ENCODE results near the gene LUC7L. TPM values are rescaled to one million over a fixed set of nuclear protein-coding genes. Genes with fewer than 3 reads are reported as not detected.
"Not testable (repeated sequence)": the region's sequence is repeated elsewhere in the genome, so short reads cannot be mapped to it uniquely, and the experiment has no call there.

LUC7L gene
- total RNA-seq, 1 donor: 50.4 TPM

- no peak for DNase-seq (ENCODE audit: low read depth in 2 of 3, low spot score in 2 of 3)
Measured at GRCh38 chr16:264440-264951, 35.2 kb upstream of the LUC7L start.

GRCh38 chr16:263944-264343, 34.7 kb upstream of the LUC7L start:
- DNase-seq (ENCODE audit: low read depth in 2 of 3, low spot score in 2 of 3): no peak

- DNase-seq (ENCODE audit: low read depth in 2 of 3, low spot score in 2 of 3): no peak
Measured at GRCh38 chr16:263182-263774, 34.0 kb upstream of the LUC7L start.

GRCh38 chr16:262121-262745, 33.0 kb upstream of the LUC7L start:
- no peak for DNase-seq (ENCODE audit: low read depth in 2 of 3, low spot score in 2 of 3)

GRCh38 chr16:261031-261691, 31.9 kb upstream of the LUC7L start:
- no peak for DNase-seq (ENCODE audit: low read depth in 2 of 3, low spot score in 2 of 3)

- DNase-seq (ENCODE audit: low read depth in 2 of 3, low spot score in 2 of 3): no peak
Measured at GRCh38 chr16:260326-260725, 31.1 kb upstream of the LUC7L start.

GRCh38 chr16:259814-260253, 30.6 kb upstream of the LUC7L start:
- DNase-seq (ENCODE audit: low read depth in 2 of 3, low spot score in 2 of 3): no peak

GRCh38 chr16:259226-259625, 30.0 kb upstream of the LUC7L start:
- DNase-seq (ENCODE audit: low read depth in 2 of 3, low spot score in 2 of 3): no peak

- DNase-seq (ENCODE audit: low read depth in 2 of 3, low spot score in 2 of 3): not testable (repeated sequence)
Measured at GRCh38 chr16:258091-258490, 28.8 kb upstream of the LUC7L start.

GRCh38 chr16:255183-255582, 25.9 kb upstream of the LUC7L start:
- no peak for DNase-seq (ENCODE audit: low read depth in 2 of 3, low spot score in 2 of 3)

GRCh38 chr16:254461-254860, 25.2 kb upstream of the LUC7L start:
- DNase-seq (ENCODE audit: low read depth in 2 of 3, low spot score in 2 of 3): no peak

- DNase-seq (ENCODE audit: low read depth in 2 of 3, low spot score in 2 of 3): no peak
Measured at GRCh38 chr16:253833-254232, 24.6 kb upstream of the LUC7L start.

GRCh38 chr16:252366-253337, 23.4 kb upstream of the LUC7L start:
- peak in 2 of 3 donors; percentile 45 to 62 for DNase-seq (ENCODE audit: low read depth in 2 of 3, low spot score in 2 of 3)

- no peak for DNase-seq (ENCODE audit: low read depth in 2 of 3, low spot score in 2 of 3)
Measured at GRCh38 chr16:249431-249830, 20.2 kb upstream of the LUC7L start.

- DNase-seq (ENCODE audit: low read depth in 2 of 3, low spot score in 2 of 3): no peak
Measured at GRCh38 chr16:247027-247426, 17.8 kb upstream of the LUC7L start.

- no peak for DNase-seq (ENCODE audit: low read depth in 2 of 3, low spot score in 2 of 3)
Measured at GRCh38 chr16:245105-245504, 15.9 kb upstream of the LUC7L start.

- no peak for DNase-seq (ENCODE audit: low read depth in 2 of 3, low spot score in 2 of 3)
Measured at GRCh38 chr16:243348-243747, 14.1 kb upstream of the LUC7L start.

GRCh38 chr16:242281-242680, 13.0 kb upstream of the LUC7L start:
- DNase-seq (ENCODE audit: low read depth in 2 of 3, low spot score in 2 of 3): no peak

GRCh38 chr16:240559-240958, 11.3 kb upstream of the LUC7L start:
- DNase-seq (ENCODE audit: low read depth in 2 of 3, low spot score in 2 of 3): no peak

GRCh38 chr16:239948-240277, 10.7 kb upstream of the LUC7L start:
- DNase-seq (ENCODE audit: low read depth in 2 of 3, low spot score in 2 of 3): no peak
